IMR-90 (cell line): ENCODE data around the gene GSG1L. TPM values are rescaled to one million over a fixed set of nuclear protein-coding genes. Genes with fewer than 3 reads are reported as not detected.

Source experiments
- ATAC-seq: fragments of 200-7000 bp; cut with Tn5 transposase; 2 replicates; pipeline ENCODE4 v1.9.1; 2020; ENCODE audit warnings: low read depth, mild to moderate bottlenecking, moderate library complexity
- BruUV-seq: library from RNA; stranded (reverse); fragments of 400-500 nt; replicated peaks from 2 replicates; lab custom pipeline; 2021; lab: Mats Ljungman, UMichigan
- CTCF ChIA-PET: fragments of 300-600 bp; formaldehyde crosslinking; extraction: SDS; loops from one replicate; lab custom pipeline; 2021; ENCODE audit warnings: antibody characterized with exemption; lab: Yijun Ruan, JAX
- POLR2A ChIA-PET: fragments of 300-600 bp; sonication (Branson Sonifier 250); formaldehyde crosslinking; loops from one replicate; lab custom pipeline; 2022; ENCODE audit warnings: antibody characterized with exemption; ENCODE audit not compliant: unreplicated experiment; lab: Charles Lee
- DNase-seq: peaks from one replicate; pipeline ENCODE4 v3.0.0; 2013
- H2AFZ ChIP-seq: replicated peaks from 2 replicates; pipeline ENCODE3; 2013; ENCODE audit warnings: low read length, mild to moderate bottlenecking; ENCODE audit not compliant: poor library complexity
- H2AK5ac ChIP-seq: 2 replicates; pipeline ENCODE4 v1.6.1; 2013; ENCODE audit warnings: low read depth, low read length, inconsistent platforms
- H2AK9ac ChIP-seq: replicated peaks from 2 replicates; pipeline ENCODE3; 2013; ENCODE audit warnings: mild to moderate bottlenecking, low read depth, low read length, moderate library complexity; ENCODE audit not compliant: poor library complexity
- H2BK120ac ChIP-seq: 2 replicates; pipeline ENCODE4 v1.6.1; 2013; ENCODE audit warnings: low read depth, low read length, inconsistent platforms
- H2BK15ac ChIP-seq: 3 replicates; pipeline ENCODE4 v1.6.1; 2013; ENCODE audit warnings: low read depth, low read length, inconsistent platforms
- H2BK20ac ChIP-seq: 2 replicates; pipeline ENCODE4 v1.6.1; 2013; ENCODE audit warnings: low read depth, mild to moderate bottlenecking, inconsistent platforms, low read length, moderate library complexity
- H2BK5ac ChIP-seq: 2 replicates; pipeline ENCODE4 v1.6.1; 2013; ENCODE audit warnings: mild to moderate bottlenecking, low read depth, low read length, inconsistent platforms; ENCODE audit not compliant: poor library complexity, severe bottlenecking
- H3K14ac ChIP-seq: replicated peaks from 2 replicates; pipeline ENCODE4 v1.6.1; 2013; ENCODE audit warnings: low read depth, low read length, inconsistent platforms
- H3K18ac ChIP-seq: 2 replicates; pipeline ENCODE4 v1.6.1; 2013; ENCODE audit warnings: low read depth, low read length, control low read depth
- H3K23ac ChIP-seq: 2 replicates; pipeline ENCODE4 v1.6.1; 2013; ENCODE audit warnings: low read depth, low read length, inconsistent platforms
- H3K27ac ChIP-seq: 2 replicates; pipeline ENCODE4 v1.5.1; 2013; ENCODE audit warnings: mild to moderate bottlenecking, control low read depth, low read length; ENCODE audit not compliant: insufficient read depth
- H3K27me3 ChIP-seq: 2 replicates; pipeline ENCODE4 v1.6.1; 2013; ENCODE audit warnings: low read length; ENCODE audit not compliant: control insufficient read depth, insufficient read depth
- H3K36me3 ChIP-seq: 2 replicates; pipeline ENCODE4 v1.6.1; 2013; ENCODE audit warnings: low read length, mixed read lengths; ENCODE audit not compliant: control insufficient read depth, insufficient read depth
- H3K4ac ChIP-seq: 2 replicates; pipeline ENCODE4 v1.6.1; 2013; ENCODE audit warnings: low read depth, low read length, inconsistent platforms
- H3K4me1 ChIP-seq: 2 replicates; pipeline ENCODE4 v1.6.1; 2013; ENCODE audit warnings: low read length, mixed read lengths; ENCODE audit not compliant: control insufficient read depth, insufficient read depth
- H3K4me2 ChIP-seq: 2 replicates; pipeline ENCODE4 v1.6.1; 2013; ENCODE audit warnings: low read depth, mild to moderate bottlenecking, control low read depth, low read length, moderate library complexity
- H3K4me3 ChIP-seq: 2 replicates; pipeline ENCODE4 v1.5.1; 2013; ENCODE audit warnings: low read depth, mild to moderate bottlenecking, control low read depth, low read length, moderate library complexity; ENCODE audit not compliant: insufficient read depth
- H3K56ac ChIP-seq: 2 replicates; pipeline ENCODE4 v1.6.1; 2013; ENCODE audit warnings: low read length, inconsistent platforms; ENCODE audit not compliant: insufficient read depth; ENCODE audit errors: extremely low read depth
- H3K79me1 ChIP-seq, 2 experiments: 2 replicates each; pipeline ENCODE4 v1.6.1; 2013; ENCODE audit warnings: low read length in 2 of 2, inconsistent platforms in 1 of 2, low read depth in 1 of 2
- H3K9ac ChIP-seq: 2 replicates; pipeline ENCODE4 v1.6.1; 2013; ENCODE audit warnings: low read depth, low read length, control low read depth
- H3K9me1 ChIP-seq: 2 replicates; pipeline ENCODE4 v1.6.1; 2013; ENCODE audit warnings: low read length, inconsistent platforms; ENCODE audit not compliant: insufficient read depth
- H3K9me3 ChIP-seq: 2 replicates; pipeline ENCODE4 v1.6.1; 2013; ENCODE audit warnings: low read length; ENCODE audit not compliant: control insufficient read depth, insufficient read depth
- H4K20me1 ChIP-seq: 2 replicates; pipeline ENCODE4 v1.6.1; 2013; ENCODE audit warnings: low read length, inconsistent platforms; ENCODE audit not compliant: insufficient read depth
- H4K5ac ChIP-seq: 2 replicates; pipeline ENCODE4 v1.6.1; 2013; ENCODE audit warnings: mild to moderate bottlenecking, low read depth, low read length, control low read depth
- H4K8ac ChIP-seq, 2 experiments: 2 replicates each; pipeline ENCODE4 v1.6.1; 2013; ENCODE audit warnings: low read depth in 2 of 2, low read length in 2 of 2, control low read depth in 1 of 2, inconsistent platforms in 1 of 2
- H4K91ac ChIP-seq: 2 replicates; pipeline ENCODE4 v1.6.1; 2013; ENCODE audit warnings: low read depth, low read length, inconsistent platforms; ENCODE audit not compliant: insufficient read depth
- CHD1 ChIP-seq: IDR thresholded peaks from 2 replicates; pipeline ENCODE4 v1.6.1; 2012; ENCODE audit warnings: low read depth, low read length, improper control_type of control experiment
- FOS ChIP-seq: fragments of 150-350 bp; IDR thresholded peaks from 2 replicates; pipeline ENCODE4 v1.6.1; 2016; ENCODE audit warnings: low read depth, low read length
- MAFK ChIP-seq: IDR thresholded peaks from 2 replicates; pipeline ENCODE4 v1.6.1; 2012; ENCODE audit warnings: low read depth, low read length, improper control_type of control experiment
- MAZ ChIP-seq: IDR thresholded peaks from 2 replicates; pipeline ENCODE4 v1.6.1; 2012; ENCODE audit warnings: low read depth, mild to moderate bottlenecking, low read length, improper control_type of control experiment, moderate library complexity, borderline replicate concordance
- MXI1 ChIP-seq: IDR thresholded peaks from 2 replicates; pipeline ENCODE4 v1.6.1; 2012; ENCODE audit warnings: low read depth, mild to moderate bottlenecking, low read length, moderate library complexity, borderline replicate concordance
- POLR2A ChIP-seq: IDR thresholded peaks from 2 replicates; pipeline ENCODE4 v1.6.1; 2012; ENCODE audit warnings: mild to moderate bottlenecking, low read depth, low read length
- RFX5 ChIP-seq: IDR thresholded peaks from 2 replicates; pipeline ENCODE4 v1.8.0; 2012; ENCODE audit warnings: low read depth, mild to moderate bottlenecking, low read length, moderate library complexity
- WGBS, 2 experiments: methylation state at CpG; one replicate each; pipeline versions ENCODE4 v1.1.5 to v1.1.7; 2013; ENCODE audit warnings: missing lambda C conversion rate in 2 of 2; ENCODE audit not compliant: insufficient read length in 1 of 2; ENCODE audit errors: extremely low coverage in 2 of 2; 5-methylcytosine and 5-hydroxymethylcytosine counted together
- dilution Hi-C: fragments of 300-500 bp; cut with HindIII; formaldehyde crosslinking; loops from one replicate; pipeline ENCODE4 v1.14.3; 2018; ENCODE audit warnings: low sequenced_read_pairs; ENCODE audit not compliant: unreplicated experiment
- in situ Hi-C: fragments of 300-500 bp; cut with MboI; formaldehyde crosslinking; loops from 3 replicates; pipeline ENCODE4 v1.14.3; 2019; ENCODE audit warnings: low sequenced_read_pairs, inconsistent platforms, mixed read lengths
- intact Hi-C: fragments of 100-400 bp; cut with micrococcal nuclease; formaldehyde crosslinking; loops from 2 replicates; pipeline ENCODE4 v1.10.0; 2022
- polyA plus RNA-seq, 3 experiments: library from polyadenylated mRNA; depleted of rRNA; stranded (reverse); fragments of >200 nt; gene quantifications; 2 replicates each; pipeline ENCODE4 v1.2.3, GENCODE V29; 2012; ENCODE audit warnings: low replicate concordance in 1 of 3
- total RNA-seq: library from RNA; depleted of rRNA; stranded (reverse); fragments of >200 nt; gene quantifications from 2 replicates; pipeline ENCODE4 v1.2.3, GENCODE V29; 2012
- TF ChIP-seq, protein P1 (sequence below): fragments of 150-350 bp; IDR thresholded peaks from 2 replicates; pipeline ENCODE4 v1.6.1; 2017; ENCODE audit warnings: mild to moderate bottlenecking, antibody characterized with exemption, low read length, low read depth

The GSG1L gene
- total and polyA plus RNA-seq, 2 of the 4 experiments (the other 2 are of a cell fraction) = not detected

DNA sequence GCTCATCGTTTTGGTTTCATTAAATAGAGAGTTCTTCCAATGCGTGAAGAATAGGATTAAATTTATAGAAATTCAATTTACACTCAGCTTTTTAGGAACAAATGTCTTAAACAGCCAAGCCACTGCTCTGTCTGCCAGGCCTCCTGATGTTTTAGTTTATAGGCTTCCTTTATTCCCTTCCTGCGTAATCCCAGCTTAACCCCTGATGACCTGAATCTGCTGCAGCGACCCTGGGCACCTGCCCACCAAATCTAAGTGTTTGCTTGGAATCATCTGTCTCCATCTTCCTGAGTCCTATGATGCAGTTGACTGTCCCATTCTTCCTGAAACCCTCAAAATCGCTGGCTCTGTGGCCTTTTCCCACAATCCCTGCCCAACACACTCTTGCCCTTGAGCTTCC lies 179.9 kb downstream of the GSG1L start:
- H4K5ac ChIP-seq = no peak overlapping the region
- H4K8ac ChIP-seq = no peak overlapping the region
- ChIA-PET CTCF (no interaction called here), POLR2A (no interaction called here)
- H3K14ac ChIP-seq = no peak overlapping the region
- H3K4ac ChIP-seq = no peak overlapping the region
- no TSS peak for BruUV-seq
- H3K27ac ChIP-seq = no peak overlapping the region
- no peak overlapping the region for H4K91ac ChIP-seq
- in situ Hi-C loops (no loop called here), intact Hi-C loops (no loop called here), dilution Hi-C loops (no loop called here)
- H3K4me3 ChIP-seq = no peak overlapping the region
- no peak overlapping the region for H2BK20ac ChIP-seq
- no CpG with 5 or more reads among the region's 5 CpGs for WGBS, 2 experiments
- H3K23ac ChIP-seq = no peak overlapping the region
- no peak overlapping the region for H2BK15ac ChIP-seq
- H2AK9ac ChIP-seq = no peak overlapping the region
- H4K20me1 ChIP-seq = no peaks in the 10 kb centered on the region
- peaks cover 3% of the 10 kb centered on the region; the same call in 1 of the 2 replicates for H3K27me3 ChIP-seq
- no peak for ATAC-seq
- H3K79me1 ChIP-seq = no peaks in the 10 kb centered on the region
- peak overlapping the region; percentile 43 for H2AFZ ChIP-seq
- H3K4me1 ChIP-seq = no peaks in the 10 kb centered on the region
- H3K9me3 ChIP-seq = no peaks in the 10 kb centered on the region
- no peak overlapping the region for H2BK5ac ChIP-seq
- H2BK120ac ChIP-seq = no peak overlapping the region
- H3K9ac ChIP-seq = no peak overlapping the region
- no peaks in the 10 kb centered on the region for H3K36me3 ChIP-seq
- DNase-seq = no peak
- no peak overlapping the region for H3K4me2 ChIP-seq
- no peak overlapping the region for H3K56ac ChIP-seq
- TF ChIP-seq, protein P1, sequence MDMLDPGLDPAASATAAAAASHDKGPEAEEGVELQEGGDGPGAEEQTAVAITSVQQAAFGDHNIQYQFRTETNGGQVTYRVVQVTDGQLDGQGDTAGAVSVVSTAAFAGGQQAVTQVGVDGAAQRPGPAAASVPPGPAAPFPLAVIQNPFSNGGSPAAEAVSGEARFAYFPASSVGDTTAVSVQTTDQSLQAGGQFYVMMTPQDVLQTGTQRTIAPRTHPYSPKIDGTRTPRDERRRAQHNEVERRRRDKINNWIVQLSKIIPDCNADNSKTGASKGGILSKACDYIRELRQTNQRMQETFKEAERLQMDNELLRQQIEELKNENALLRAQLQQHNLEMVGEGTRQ = no peak
- TF ChIP-seq FOS (no peak), MAZ (no peak), POLR2A (no peak), MAFK (no peak), CHD1 (no peak), MXI1 (no peak), RFX5 (no peak)
- H3K9me1 ChIP-seq = no peaks in the 10 kb centered on the region
- H2AK5ac ChIP-seq = no peak overlapping the region
- no peak overlapping the region for H3K18ac ChIP-seq
